ENCODE results near the gene NAV2. TPM values are rescaled to one million over a fixed set of nuclear protein-coding genes. Genes with fewer than 3 reads are reported as not detected.

The NAV2 gene
- total RNA-seq, 1 donor from 2014 or later = 11.1 TPM

DNA sequence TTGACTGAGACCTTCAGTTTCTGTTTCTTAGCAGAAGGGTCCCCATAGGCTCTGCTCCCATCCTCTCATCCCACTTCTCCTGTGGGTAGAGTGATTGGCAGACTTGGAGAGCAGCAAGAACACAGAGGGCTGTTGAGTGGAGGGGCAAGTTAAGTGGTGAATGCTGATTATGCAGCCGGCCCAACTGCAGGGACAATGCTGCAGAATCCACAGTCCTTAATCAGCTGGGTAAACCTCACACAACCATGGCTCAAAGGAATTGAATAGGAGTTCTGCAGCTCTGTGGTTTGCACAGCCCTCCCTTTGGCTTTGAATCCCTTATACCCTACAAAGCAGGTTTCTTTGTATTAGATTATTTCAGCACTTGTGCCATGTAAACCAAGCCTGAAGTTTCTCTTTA is 161.1 kb downstream of the NAV2 start:
- H3K27me3 ChIP-seq (ENCODE audit: control insufficient read depth, insufficient read depth, low read length) = no peaks in the 10 kb centered on the region
- DNase-seq (ENCODE audit: low read depth) = no peak
- no peaks in the 10 kb centered on the region for H3K36me3 ChIP-seq (ENCODE audit: control insufficient read depth, insufficient read depth, low read length)
- TF ChIP-seq, protein P1, sequence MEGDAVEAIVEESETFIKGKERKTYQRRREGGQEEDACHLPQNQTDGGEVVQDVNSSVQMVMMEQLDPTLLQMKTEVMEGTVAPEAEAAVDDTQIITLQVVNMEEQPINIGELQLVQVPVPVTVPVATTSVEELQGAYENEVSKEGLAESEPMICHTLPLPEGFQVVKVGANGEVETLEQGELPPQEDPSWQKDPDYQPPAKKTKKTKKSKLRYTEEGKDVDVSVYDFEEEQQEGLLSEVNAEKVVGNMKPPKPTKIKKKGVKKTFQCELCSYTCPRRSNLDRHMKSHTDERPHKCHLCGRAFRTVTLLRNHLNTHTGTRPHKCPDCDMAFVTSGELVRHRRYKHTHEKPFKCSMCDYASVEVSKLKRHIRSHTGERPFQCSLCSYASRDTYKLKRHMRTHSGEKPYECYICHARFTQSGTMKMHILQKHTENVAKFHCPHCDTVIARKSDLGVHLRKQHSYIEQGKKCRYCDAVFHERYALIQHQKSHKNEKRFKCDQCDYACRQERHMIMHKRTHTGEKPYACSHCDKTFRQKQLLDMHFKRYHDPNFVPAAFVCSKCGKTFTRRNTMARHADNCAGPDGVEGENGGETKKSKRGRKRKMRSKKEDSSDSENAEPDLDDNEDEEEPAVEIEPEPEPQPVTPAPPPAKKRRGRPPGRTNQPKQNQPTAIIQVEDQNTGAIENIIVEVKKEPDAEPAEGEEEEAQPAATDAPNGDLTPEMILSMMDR (IDR thresholded peaks at IDR 0.05; ENCODE audit: insufficient read depth, low read length, severe bottlenecking) = no peak
- FAIRE-seq = no peak
- H3K4me3 ChIP-seq (ENCODE audit: low read depth, low read length) = no peak overlapping the region

DNA sequence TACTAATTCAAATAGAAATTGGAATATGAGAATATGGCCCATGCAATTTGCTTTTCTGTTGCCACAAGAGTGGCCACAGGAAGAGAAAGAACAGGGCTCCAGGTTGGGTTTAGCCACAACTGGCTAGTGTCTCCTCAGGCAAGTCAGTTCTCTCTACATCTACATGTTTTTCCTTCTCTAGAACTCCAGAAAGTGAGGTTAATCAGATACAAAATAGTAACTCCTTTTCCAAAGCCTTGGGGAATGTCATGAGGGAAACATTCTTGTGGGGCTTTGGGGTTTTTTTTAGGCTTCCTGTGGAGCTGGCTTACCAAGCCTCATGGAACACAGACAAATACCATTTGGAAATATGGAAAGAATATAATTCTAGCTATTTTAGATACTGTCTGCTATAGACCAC is 161.6 kb downstream of the NAV2 start:
- FAIRE-seq = no peak
- Histone ChIP-seq H3K4me3 (ENCODE audit: low read depth, low read length) (no peak overlapping the region), H3K36me3 (ENCODE audit: control insufficient read depth, insufficient read depth, low read length) (no peaks in the 10 kb centered on the region), H3K27me3 (ENCODE audit: control insufficient read depth, insufficient read depth, low read length) (peaks cover under 1% of the 10 kb centered on the region)
- TF ChIP-seq, protein P1 (IDR thresholded peaks at IDR 0.05; ENCODE audit: insufficient read depth, low read length, severe bottlenecking) = no peak
- DNase-seq (ENCODE audit: low read depth) = no peak

GRCh38 chr11:19876750-19877149 is 164.1 kb downstream of the NAV2 start:
- Histone ChIP-seq H3K4me3 (ENCODE audit: low read depth, low read length) (no peak overlapping the region), H3K27me3 (ENCODE audit: control insufficient read depth, insufficient read depth, low read length) (peaks cover 2% of the 10 kb centered on the region), H3K36me3 (ENCODE audit: control insufficient read depth, insufficient read depth, low read length) (no peaks in the 10 kb centered on the region)
- TF ChIP-seq, protein P1 (IDR thresholded peaks at IDR 0.05; ENCODE audit: insufficient read depth, low read length, severe bottlenecking) = no peak
- FAIRE-seq = no peak
- DNase-seq (ENCODE audit: low read depth) = no peak

GRCh38 chr11:19878520-19878919 is 165.9 kb downstream of the NAV2 start:
- FAIRE-seq = no peak

GRCh38 chr11:19879307-19880087 is 166.9 kb downstream of the NAV2 start:
- DNase-seq (ENCODE audit: low read depth) = no peak
- no peak overlapping the region for H3K4me3 ChIP-seq (ENCODE audit: low read depth, low read length)
- TF ChIP-seq, protein P1 (IDR thresholded peaks at IDR 0.05; ENCODE audit: insufficient read depth, low read length, severe bottlenecking) = no peak
- no peak for FAIRE-seq
- no peaks in the 10 kb centered on the region for H3K36me3 ChIP-seq (ENCODE audit: control insufficient read depth, insufficient read depth, low read length)
- H3K27me3 ChIP-seq (ENCODE audit: control insufficient read depth, insufficient read depth, low read length) = peaks cover 2% of the 10 kb centered on the region

More at GRCh38 chr11:19878520-19878919, 165.9 kb downstream of the NAV2 start:
- DNase-seq (ENCODE audit: low read depth) = no peak
- Histone ChIP-seq H3K36me3 (ENCODE audit: control insufficient read depth, insufficient read depth, low read length) (no peaks in the 10 kb centered on the region), H3K27me3 (ENCODE audit: control insufficient read depth, insufficient read depth, low read length) (peaks cover 2% of the 10 kb centered on the region), H3K4me3 (ENCODE audit: low read depth, low read length) (no peak overlapping the region)
- TF ChIP-seq, protein P1 (IDR thresholded peaks at IDR 0.05; ENCODE audit: insufficient read depth, low read length, severe bottlenecking) = no peak

GRCh38 chr11:19880088-19880345 is 167.4 kb downstream of the NAV2 start:
- Histone ChIP-seq H3K36me3 (ENCODE audit: control insufficient read depth, insufficient read depth, low read length) (no peaks in the 10 kb centered on the region), H3K27me3 (ENCODE audit: control insufficient read depth, insufficient read depth, low read length) (peaks cover 2% of the 10 kb centered on the region), H3K4me3 (ENCODE audit: low read depth, low read length) (no peak overlapping the region)
- DNase-seq (ENCODE audit: low read depth) = no peak
- TF ChIP-seq, protein P1 (IDR thresholded peaks at IDR 0.05; ENCODE audit: insufficient read depth, low read length, severe bottlenecking) = no peak
- FAIRE-seq = no peak

Measured in bronchial epithelial cell (primary cell).